ENCODE results near the gene ATF6.
"Not testable (repeated sequence)": the region's sequence is repeated elsewhere in the genome, so short reads cannot be mapped to it uniquely, and the experiment has no call there.

ATF6 gene

DNA sequence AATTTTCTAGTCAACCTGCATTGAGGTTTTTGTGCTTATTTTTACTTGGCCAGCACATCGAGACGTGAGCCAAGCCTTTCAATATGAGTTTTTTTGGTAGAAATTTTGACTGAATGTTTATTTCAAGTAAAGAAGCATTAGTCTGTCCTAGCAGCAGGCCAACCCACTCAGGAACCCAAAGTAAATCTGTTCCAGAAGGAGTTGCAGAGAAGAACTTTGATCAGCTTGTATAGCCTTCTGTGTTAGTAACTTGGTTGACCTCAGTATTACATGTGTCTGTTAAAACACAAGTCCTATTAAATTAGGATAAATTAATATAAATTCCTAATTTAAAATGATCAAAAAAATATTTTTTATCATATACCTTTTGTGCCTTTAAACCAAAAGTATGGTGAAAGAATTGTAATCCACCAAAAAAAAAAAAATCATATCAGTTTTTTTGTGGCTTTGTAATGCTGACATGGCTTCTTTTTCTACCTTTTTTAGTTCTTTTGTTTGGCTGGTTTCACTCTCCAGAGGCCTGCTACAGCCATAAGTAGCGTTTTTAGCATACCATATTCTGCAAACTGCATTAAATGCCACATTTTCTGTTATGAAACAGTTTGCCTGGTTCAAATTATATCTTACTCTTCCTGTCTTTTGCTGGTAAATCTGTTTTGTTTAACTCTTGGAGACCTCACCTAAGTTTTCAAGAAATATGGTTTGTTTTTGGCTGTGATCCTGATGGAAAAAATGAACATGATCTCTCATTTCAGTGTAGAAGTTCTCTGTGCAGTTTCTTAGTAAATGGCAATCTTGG is 39.5 kb downstream of the ATF6 start:
- TF ChIP-seq, protein P1, sequence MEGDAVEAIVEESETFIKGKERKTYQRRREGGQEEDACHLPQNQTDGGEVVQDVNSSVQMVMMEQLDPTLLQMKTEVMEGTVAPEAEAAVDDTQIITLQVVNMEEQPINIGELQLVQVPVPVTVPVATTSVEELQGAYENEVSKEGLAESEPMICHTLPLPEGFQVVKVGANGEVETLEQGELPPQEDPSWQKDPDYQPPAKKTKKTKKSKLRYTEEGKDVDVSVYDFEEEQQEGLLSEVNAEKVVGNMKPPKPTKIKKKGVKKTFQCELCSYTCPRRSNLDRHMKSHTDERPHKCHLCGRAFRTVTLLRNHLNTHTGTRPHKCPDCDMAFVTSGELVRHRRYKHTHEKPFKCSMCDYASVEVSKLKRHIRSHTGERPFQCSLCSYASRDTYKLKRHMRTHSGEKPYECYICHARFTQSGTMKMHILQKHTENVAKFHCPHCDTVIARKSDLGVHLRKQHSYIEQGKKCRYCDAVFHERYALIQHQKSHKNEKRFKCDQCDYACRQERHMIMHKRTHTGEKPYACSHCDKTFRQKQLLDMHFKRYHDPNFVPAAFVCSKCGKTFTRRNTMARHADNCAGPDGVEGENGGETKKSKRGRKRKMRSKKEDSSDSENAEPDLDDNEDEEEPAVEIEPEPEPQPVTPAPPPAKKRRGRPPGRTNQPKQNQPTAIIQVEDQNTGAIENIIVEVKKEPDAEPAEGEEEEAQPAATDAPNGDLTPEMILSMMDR (IDR thresholded peaks at IDR 0.05; ENCODE audit: low read depth, low read length), result no peak
- DNase-seq, result no peak
- Histone ChIP-seq H3K27ac (no peak overlapping the region), H3K27me3 (ENCODE audit: insufficient read depth, low read depth, severe bottlenecking) (no peaks in the 10 kb centered on the region), H3K4me3 (ENCODE audit: low read depth, low read length) (no peak overlapping the region), H3K36me3 (peaks cover 22% of the 10 kb centered on the region), H3K9me3 (ENCODE audit: severe bottlenecking) (peaks cover 10% of the 10 kb centered on the region)

GRCh38 chr1:161809202-161809601 is 43.1 kb downstream of the ATF6 start:
- Histone ChIP-seq H3K36me3 (peaks cover 22% of the 10 kb centered on the region), H3K9me3 (ENCODE audit: severe bottlenecking) (peaks cover 12% of the 10 kb centered on the region)
- H3K4me3 ChIP-seq (ENCODE audit: low read depth, low read length); H3K27ac ChIP-seq; H3K27me3 ChIP-seq (ENCODE audit: insufficient read depth, low read depth, severe bottlenecking); DNase-seq: not testable (repeated sequence)

DNA sequence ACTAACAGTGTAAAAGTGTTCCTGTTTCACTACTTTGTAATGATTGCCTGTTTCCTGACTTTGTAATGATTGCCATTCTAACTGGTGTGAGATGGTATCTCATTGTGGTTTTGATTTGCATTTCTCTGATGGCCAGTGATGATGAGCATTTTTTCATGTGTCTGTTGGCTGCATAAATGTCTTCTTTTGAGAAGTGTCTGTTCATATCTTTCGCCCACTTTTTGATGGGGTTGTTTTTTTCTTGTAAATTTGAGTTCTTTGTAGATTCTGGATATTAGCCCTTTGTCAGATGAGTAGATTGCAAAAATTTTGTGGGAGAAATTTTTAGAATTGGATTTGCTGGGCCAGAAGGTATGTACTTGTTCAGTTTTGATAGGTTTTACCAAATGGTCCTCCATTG is 43.5 kb downstream of the ATF6 start:
- Histone ChIP-seq H3K36me3 (peaks cover 22% of the 10 kb centered on the region), H3K9me3 (ENCODE audit: severe bottlenecking) (peaks cover 12% of the 10 kb centered on the region)
- not testable (repeated sequence) for DNase-seq; H3K4me3 ChIP-seq (ENCODE audit: low read depth, low read length); H3K27ac ChIP-seq; H3K27me3 ChIP-seq (ENCODE audit: insufficient read depth, low read depth, severe bottlenecking)

DNA sequence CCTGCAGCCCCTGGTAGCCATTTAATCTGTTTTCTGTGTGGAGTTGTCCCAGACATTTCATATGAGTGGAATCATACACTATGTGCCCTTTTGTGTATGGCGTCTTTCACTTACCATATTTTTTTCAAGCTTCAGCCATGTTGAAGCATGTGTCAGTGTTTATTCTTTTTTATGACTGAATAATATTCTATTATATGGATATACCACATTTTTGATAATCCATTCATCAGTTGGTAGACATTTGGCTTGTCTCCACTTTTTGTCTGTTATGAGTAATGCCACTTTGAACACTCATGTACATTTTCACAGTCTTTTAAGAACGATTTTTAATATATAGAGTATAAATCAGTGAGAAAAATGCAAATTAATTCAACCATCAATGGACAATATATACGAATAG is 44.7 kb downstream of the ATF6 start:
- Histone ChIP-seq H3K4me3 (ENCODE audit: low read depth, low read length) (no peak overlapping the region), H3K27me3 (ENCODE audit: insufficient read depth, low read depth, severe bottlenecking) (no peaks in the 10 kb centered on the region), H3K36me3 (peaks cover 26% of the 10 kb centered on the region), H3K9me3 (ENCODE audit: severe bottlenecking) (peaks cover 12% of the 10 kb centered on the region), H3K27ac (no peak overlapping the region)
- TF ChIP-seq, protein P1 (IDR thresholded peaks at IDR 0.05; ENCODE audit: low read depth, low read length), result no peak
- DNase-seq, result no peak

- no peaks in the 10 kb centered on the region for H3K27me3 ChIP-seq (ENCODE audit: insufficient read depth, low read depth, severe bottlenecking)
- H3K4me3 ChIP-seq (ENCODE audit: low read depth, low read length), result no peak overlapping the region
- no peak for DNase-seq
- TF ChIP-seq, protein P1 (IDR thresholded peaks at IDR 0.05; ENCODE audit: low read depth, low read length), result no peak
- peaks cover 21% of the 10 kb centered on the region for H3K36me3 ChIP-seq
- no peaks in the 10 kb centered on the region for H3K9me3 ChIP-seq (ENCODE audit: severe bottlenecking)
- no peak overlapping the region for H3K27ac ChIP-seq
These were observed 50.1 kb downstream of the ATF6 start for GRCh38 chr1:161816201-161816600.

DNA sequence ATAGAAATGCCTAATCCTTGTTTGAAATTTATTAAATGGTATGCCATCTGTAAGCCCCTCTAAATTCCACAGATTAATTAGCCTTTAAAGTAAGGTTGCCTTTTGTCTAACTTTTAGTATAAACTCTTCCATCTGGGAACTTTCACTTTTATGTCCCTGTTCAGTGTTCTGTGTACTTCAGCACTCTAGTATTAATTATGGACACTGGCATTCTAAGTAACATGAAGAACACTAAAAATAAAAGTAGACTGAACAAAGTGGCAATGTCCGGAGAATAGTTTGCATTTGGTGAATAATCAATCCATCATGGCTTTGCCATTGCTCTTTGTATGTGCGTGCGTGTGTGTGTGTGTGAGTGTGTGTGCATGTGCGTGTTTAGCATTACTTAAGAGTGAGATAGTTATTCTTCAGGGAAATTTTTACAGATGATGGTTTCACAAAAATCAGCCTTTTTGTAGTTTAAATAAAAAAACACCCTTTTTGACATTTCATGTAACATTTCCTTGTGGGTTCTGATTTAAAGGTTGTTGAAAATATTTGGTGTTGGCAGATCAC is 51.1 kb downstream of the ATF6 start:
- no peaks in the 10 kb centered on the region for H3K27me3 ChIP-seq (ENCODE audit: insufficient read depth, low read depth, severe bottlenecking)
- no peak for DNase-seq
- no peak overlapping the region for H3K27ac ChIP-seq
- TF ChIP-seq, protein P1 (IDR thresholded peaks at IDR 0.05; ENCODE audit: low read depth, low read length), result no peak
- H3K4me3 ChIP-seq (ENCODE audit: low read depth, low read length), result no peak overlapping the region
- H3K36me3 ChIP-seq, result peaks cover 23% of the 10 kb centered on the region
- H3K9me3 ChIP-seq (ENCODE audit: severe bottlenecking), result no peaks in the 10 kb centered on the region
